ENCODE data around the gene PRKD1.
A peak's percentile ranks its signal among the peaks of the same experiment; 100 is the strongest.
"Not testable (repeated sequence)": the region's sequence is repeated elsewhere in the genome, so short reads cannot be mapped to it uniquely, and the experiment has no call there.

Gene PRKD1

GRCh38 chr14:29734732-29735131, 192.9 kb downstream of the PRKD1 start:
- DNase-seq: peak; percentile 62

GRCh38 chr14:29726560-29727331, 200.9 kb downstream of the PRKD1 start:
- not testable (repeated sequence) for DNase-seq

DNA sequence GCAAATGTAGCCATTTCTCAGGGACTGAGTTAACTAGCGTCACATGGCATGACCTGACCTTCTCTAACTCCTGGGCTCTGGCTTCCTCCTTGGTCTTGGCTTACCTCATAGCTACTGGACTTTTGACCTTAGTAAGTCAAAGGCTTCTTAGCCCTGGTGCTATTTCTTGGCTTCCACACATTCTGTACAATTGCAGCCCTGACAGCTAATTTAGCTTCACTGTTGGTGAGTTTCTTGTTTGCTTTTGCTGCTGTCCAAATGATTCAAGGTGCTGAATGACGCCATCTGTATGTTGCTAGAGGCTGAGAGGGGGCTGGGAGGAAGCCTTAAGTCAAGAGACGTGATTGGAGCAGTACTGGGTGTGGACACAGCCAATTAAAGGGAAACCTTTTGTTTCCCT, 202.7 kb downstream of the PRKD1 start:
- no peak for DNase-seq

DNA sequence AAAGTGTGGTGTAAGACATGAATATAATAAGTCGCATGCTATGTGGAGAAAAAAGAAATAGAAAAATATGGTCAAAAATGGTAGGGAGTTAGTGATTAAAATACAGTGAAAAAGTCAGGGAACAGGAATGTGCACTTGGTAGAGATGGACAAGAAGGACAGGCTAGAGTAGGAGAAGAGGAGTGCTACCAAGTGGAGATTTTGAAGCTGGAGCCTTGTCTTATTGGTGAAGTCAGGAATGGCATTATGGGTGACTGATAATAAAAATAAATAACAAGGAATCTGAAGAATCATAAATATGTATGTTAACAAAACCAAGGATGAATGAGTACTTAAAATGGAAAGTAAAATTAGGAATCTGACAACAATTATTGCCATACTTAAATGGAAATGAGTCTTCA, 204.8 kb downstream of the PRKD1 start:
- no peak for DNase-seq

GRCh38 chr14:29721586-29721985, 206.1 kb downstream of the PRKD1 start:
- no peak for DNase-seq

- no peak for DNase-seq
Measured at GRCh38 chr14:29717901-29718300, 209.7 kb downstream of the PRKD1 start.

GRCh38 chr14:29716150-29716549, 211.5 kb downstream of the PRKD1 start:
- DNase-seq: no peak

DNA sequence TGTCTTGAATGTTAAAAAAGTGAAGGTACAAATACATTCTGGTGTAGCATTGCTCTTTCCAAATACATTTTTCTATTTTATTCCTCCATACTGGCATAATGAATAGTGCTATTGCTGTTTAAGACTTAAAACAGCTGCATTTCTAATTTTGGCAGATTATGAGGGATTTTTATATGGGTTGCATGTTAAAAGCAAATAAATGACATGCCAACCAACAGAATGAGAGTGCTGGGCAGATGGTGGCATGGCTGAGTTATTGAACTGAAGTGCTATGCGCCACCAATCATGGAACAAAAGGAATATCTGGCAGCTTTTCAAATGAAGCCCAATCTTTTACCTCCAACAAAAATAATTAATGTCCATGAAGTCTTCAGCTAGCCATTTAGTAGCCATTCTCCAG, 215.0 kb downstream of the PRKD1 start:
- no peak for DNase-seq

DNA sequence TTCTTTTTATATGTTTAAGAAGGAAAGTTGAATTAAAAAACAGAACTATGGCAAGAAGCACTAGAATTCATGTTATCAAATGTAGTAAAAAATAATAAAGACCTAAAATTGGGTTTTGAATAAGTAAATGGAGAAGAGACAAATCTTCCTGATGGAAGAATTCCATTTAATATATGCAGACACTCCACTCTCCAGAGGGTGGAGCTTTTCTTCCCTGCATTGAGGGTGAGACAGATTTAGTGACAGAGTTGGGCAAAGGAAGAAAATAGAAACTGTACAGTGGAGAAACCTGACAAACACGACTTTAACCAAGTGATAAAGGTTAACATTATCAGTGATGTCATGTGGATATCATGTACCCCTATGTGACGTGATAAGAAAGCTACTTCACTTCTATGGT, 217.6 kb downstream of the PRKD1 start:
- DNase-seq: peak; percentile 12

- no peak for DNase-seq
Measured at GRCh38 chr14:29709490-29709889, 218.2 kb downstream of the PRKD1 start.

- no peak for DNase-seq
Measured at GRCh38 chr14:29706700-29707099, 220.9 kb downstream of the PRKD1 start.

- DNase-seq: no peak
Measured at GRCh38 chr14:29705801-29706200, 221.8 kb downstream of the PRKD1 start.

DNA sequence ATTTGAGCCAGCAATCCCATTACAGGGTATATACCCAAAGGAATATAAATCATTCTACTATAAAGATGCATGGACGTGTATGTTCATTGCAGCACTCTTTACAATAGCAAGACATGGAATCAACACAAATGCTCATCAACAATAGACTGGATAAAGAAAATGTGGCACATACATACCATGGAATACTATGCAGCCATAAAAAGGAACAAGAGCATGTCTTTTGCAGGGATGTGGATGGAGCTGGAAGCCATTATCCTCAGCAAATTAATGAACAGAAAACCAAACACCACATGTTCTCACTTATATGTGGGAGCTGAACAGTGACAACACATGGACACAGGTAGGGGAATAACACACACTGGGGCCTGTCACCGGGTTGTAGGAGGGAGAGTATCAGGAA, 238.1 kb downstream of the PRKD1 start:
- DNase-seq: not testable (repeated sequence)

DNA sequence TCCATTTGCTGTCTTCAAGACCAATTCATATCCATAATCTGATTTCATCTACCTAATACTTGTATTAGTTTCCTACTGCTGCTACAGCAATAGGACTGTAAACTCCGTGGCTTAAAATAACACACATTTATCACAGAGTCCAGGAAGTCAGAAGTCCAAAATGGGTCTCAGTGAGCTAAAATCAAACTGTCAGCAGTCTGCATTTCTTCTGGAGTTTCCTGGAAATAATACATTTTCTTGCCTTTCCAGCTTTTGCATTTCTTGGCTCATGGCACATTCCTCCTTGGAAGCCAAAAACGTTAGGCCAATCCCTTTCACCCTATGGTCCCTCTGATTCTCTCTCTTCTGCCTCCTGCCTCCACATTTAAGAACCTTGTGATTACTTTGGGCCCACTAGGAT, 239.8 kb downstream of the PRKD1 start:
- no peak for DNase-seq

DNA sequence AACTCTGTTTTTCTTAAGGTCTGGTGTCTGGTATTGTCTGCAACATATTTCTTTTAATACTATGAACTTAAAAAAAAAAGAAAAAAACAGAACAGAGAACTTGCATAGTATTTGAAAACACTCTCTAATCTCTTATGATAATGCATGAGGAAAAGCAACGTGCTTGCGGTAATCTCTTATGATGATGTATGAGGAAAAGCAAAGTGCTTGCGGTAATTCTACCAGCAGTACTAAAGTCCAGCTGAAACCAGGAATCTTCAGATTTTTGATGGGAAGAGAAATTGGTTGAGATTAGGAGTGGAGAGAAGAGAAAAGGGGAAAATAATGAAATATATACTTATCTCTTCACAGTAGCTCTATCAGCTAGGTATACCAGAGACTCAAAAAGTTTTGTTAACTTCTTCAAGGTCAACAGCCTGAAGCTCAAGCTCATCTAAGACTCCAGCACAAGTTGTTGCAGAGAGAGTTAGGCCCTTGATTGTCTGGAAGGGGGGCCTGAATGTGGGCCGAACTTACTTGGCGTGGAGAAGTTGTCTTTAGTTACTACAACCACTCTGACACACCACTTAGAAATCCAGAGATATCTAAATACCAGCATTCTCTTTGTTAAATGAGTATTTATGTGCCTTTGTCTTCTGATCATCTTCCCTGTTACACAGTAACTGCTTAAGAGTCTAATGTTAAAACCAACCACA, 240.4 kb downstream of the PRKD1 start:
- no peak for DNase-seq

DNA sequence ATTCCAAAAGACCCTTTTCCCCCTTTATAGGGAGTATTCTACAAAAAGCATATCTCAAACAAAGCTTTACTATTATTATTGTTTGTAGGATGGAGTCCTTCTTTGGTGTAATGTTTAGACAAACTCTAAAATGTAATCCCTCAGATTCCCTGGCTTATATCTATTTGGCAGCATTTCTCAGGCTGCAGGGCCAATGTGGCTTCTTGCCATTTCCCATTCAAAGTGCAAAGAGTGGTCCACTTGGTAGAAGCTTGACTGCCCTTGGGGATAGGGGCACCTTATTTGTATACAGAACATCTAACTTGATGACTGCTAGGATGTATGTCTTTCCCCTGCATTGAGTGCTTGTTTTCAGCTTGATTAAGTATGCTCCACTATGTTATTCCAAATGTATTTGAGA, 242.7 kb downstream of the PRKD1 start:
- no peak for DNase-seq

DNA sequence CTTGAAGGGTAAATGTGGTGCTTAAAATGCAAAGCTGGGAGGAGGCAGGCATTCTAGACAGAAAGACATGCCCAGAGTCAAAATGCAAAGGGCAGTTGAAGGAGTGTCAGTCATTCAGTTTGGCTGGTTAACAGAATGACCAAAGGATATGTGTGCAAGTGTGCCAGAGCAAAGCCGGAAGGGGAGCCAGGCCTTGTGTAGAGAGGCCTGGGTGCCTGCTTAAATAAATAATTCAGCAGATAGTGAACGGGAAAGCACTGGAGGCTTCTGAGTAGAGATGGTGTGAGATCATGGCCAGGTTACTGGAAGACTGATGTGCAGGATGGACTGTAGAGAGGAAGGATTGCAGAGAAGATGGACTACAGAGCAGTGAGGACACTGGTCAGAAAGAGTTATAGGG, 244.9 kb downstream of the PRKD1 start:
- no peak for DNase-seq

GRCh38 chr14:29681316-29681715, 246.3 kb downstream of the PRKD1 start:
- no peak for DNase-seq

DNA sequence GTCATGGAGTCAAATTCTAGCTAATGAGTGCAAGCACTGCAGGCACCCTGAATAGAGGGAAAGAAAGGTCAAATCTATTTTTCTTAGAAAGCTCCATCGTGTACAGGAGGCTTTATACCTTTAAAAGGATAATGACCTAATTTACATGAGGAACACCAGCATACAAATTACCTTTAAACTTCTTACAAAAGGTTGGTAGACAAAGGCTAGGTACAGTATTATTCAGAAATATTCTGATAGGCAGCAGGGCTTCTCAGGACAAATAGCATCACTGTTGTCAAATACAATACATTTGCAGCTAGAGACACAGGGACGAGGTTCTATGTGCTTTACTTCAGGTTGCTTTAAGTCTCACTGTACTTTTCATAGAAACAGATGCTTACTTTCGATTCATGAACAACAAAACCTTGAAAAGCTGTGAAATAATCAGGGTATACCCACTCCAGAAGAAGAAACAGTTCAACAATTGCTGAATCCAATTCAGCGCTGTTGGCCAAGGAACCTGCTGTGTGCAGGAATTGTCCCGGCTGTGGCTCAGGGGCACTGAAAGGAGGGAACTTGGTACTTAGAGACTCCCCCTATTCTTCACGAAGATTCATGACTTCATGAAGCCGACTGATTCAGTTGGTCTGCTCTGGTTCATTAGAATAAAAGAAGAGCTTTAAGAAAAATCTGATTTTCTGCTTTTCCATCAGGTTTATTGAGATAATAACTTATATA, 252.9 kb downstream of the PRKD1 start:
- DNase-seq: no peak

GRCh38 chr14:29672831-29673230, 254.8 kb downstream of the PRKD1 start:
- no peak for DNase-seq

GRCh38 chr14:29671034-29671433, 256.6 kb downstream of the PRKD1 start:
- DNase-seq: no peak

GRCh38 chr14:29668201-29668600, 259.4 kb downstream of the PRKD1 start:
- no peak for DNase-seq

DNA sequence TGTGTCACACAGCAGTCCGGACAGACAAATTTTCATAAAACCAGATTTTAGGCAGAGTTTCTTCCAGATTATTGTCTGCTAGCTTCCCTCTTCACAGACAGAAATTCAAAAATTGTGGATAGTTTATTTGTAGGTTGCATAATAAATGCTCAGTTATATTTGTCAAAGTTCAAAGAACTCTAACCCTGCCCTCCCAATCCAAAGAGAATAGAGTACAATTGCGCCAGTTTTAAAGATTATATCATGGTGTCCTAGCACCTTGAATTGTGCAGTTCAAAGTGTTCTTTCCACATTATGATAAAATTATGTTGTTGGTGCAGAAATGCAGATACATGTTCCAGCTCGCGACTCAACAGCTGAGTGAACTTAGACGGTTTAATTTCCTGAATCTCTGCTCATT, 263.1 kb downstream of the PRKD1 start:
- no peak for DNase-seq

- no peak for DNase-seq
Measured at GRCh38 chr14:29663281-29663801, 264.3 kb downstream of the PRKD1 start.
